Measurements from ENCODE around the gene BORCS5. TPM values are rescaled to one million over a fixed set of nuclear protein-coding genes. Genes with fewer than 3 reads are reported as not detected.

BORCS5 gene
- polyA plus RNA-seq, 1 experiment, result 13.6 TPM

- DNase-seq (ENCODE audit: low read depth, low spot score), result no peak
- H3K9me3 ChIP-seq (ENCODE audit: control insufficient read depth, insufficient read depth, low read length), result no peaks in the 10 kb centered on the region
- H3K27ac ChIP-seq (ENCODE audit: low read depth, low read length), result no peak overlapping the region
- CTCF ChIA-PET, result no interaction called here
- no peak for TF ChIP-seq CTCF (IDR thresholded peaks at IDR 0.05; ENCODE audit: low read depth, low read length)
- POLR2A ChIA-PET, result interaction anchor here (1.2 kb wide), 1 partner anchor 57 kb away, joined by 4 read pairs; the partner anchor contains the start of gene LRP6
- H3K4me3 ChIP-seq (ENCODE audit: low read depth, low read length), result no peak overlapping the region
- H3K27me3 ChIP-seq (ENCODE audit: control insufficient read depth, insufficient read depth, low read length), result no peaks in the 10 kb centered on the region
Observed at GRCh38 chr12:12323591-12323990, 33.3 kb upstream of the BORCS5 start.

- no peak overlapping the region for H3K27ac ChIP-seq (ENCODE audit: low read depth, low read length)
- H3K9me3 ChIP-seq (ENCODE audit: control insufficient read depth, insufficient read depth, low read length), result no peaks in the 10 kb centered on the region
- DNase-seq (ENCODE audit: low read depth, low spot score), result no peak
- CTCF ChIA-PET, result interaction anchor here (0.5 to 2.2 kb wide), 9 partner anchors 23 to 380 kb away, joined by 3 to 26 read pairs (median 3); partner anchors contain the start of genes LRP6 and MANSC1
- no peaks in the 10 kb centered on the region for H3K27me3 ChIP-seq (ENCODE audit: control insufficient read depth, insufficient read depth, low read length)
- no peak overlapping the region for H3K4me3 ChIP-seq (ENCODE audit: low read depth, low read length)
- no peak for TF ChIP-seq CTCF (IDR thresholded peaks at IDR 0.05; ENCODE audit: low read depth, low read length)
- POLR2A ChIA-PET, result no interaction called here
Observed at GRCh38 chr12:12326262-12326661, 30.6 kb upstream of the BORCS5 start.

DNA sequence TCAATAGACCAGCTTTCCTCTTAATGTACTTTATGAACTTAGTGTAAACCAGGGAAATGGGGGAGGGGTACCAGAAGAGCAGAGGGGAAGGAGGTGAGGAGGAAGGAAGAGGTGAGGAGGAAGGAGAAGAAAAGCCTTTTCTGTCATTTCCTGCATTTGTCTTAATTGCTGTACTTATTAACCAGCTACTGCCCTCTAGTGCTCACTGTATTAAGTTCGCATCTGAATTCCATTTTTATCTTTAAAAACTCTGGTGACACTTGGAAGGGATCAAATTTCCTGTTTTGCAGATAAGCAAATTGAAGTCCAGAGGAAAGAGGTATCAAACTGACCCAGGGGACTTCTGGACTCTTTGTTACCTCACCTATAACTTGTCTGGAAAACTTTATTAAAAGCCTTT is 29.1 kb upstream of the BORCS5 start:
- Histone ChIP-seq H3K9me3 (ENCODE audit: control insufficient read depth, insufficient read depth, low read length) (no peaks in the 10 kb centered on the region), H3K4me3 (ENCODE audit: low read depth, low read length) (no peak overlapping the region), H3K27ac (ENCODE audit: low read depth, low read length) (no peak overlapping the region), H3K27me3 (ENCODE audit: control insufficient read depth, insufficient read depth, low read length) (no peaks in the 10 kb centered on the region)
- ChIA-PET CTCF (interaction anchor here (0.5 to 3.1 kb wide), 41 partner anchors 8 to 748 kb away, joined by 3 to 26 read pairs (median 4); partner anchors contain the start of genes BORCS5, LRP6 and MANSC1), POLR2A (interaction anchor here (1.2 kb wide), 1 partner anchor 61 kb away, joined by 3 read pairs; the partner anchor contains the start of gene LRP6)
- peak; percentile 77 for TF ChIP-seq CTCF (IDR thresholded peaks at IDR 0.05; ENCODE audit: low read depth, low read length)
- no peak for DNase-seq (ENCODE audit: low read depth, low spot score)

DNA sequence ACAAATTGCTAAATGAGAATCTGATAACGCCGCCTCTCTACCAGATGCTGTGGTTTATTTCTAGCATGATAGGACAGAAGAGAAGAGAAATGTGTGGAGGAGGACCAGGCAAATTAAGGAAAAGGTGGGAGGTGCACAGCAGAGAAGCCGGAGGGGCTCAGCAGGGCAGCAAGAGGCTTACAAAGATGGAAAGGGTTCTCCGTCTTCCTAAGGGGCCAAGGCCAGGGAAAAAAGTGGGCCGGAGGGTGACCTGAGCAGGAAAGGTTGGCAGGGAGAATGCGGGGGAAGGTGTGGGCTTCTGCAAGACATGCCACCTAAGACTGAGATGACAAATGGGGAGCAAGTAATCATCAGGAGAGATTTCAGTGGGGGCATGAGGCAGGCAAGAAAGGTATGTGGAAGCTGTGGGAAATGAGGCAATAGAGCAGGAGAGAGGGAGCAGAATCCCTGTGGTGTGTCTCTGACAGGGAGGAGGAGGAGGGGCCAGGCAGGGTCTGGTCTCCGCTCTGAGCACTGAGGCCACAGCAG is 25.6 kb upstream of the BORCS5 start:
- no peak for DNase-seq (ENCODE audit: low read depth, low spot score)
- Histone ChIP-seq H3K4me3 (ENCODE audit: low read depth, low read length) (no peak overlapping the region), H3K9me3 (ENCODE audit: control insufficient read depth, insufficient read depth, low read length) (no peaks in the 10 kb centered on the region; the same call in 1 of the 2 replicates), H3K27me3 (ENCODE audit: control insufficient read depth, insufficient read depth, low read length) (no peaks in the 10 kb centered on the region), H3K27ac (ENCODE audit: low read depth, low read length) (no peak overlapping the region)
- TF ChIP-seq CTCF (IDR thresholded peaks at IDR 0.05; ENCODE audit: low read depth, low read length), result no peak
- CTCF ChIA-PET, result interaction anchor here (1.1 kb wide), 1 partner anchor 298 kb away, joined by 3 read pairs; no protein-coding TSS in a partner anchor
- POLR2A ChIA-PET, result no interaction called here

GRCh38 chr12:12331896-12332295 is 25.0 kb upstream of the BORCS5 start:
- Histone ChIP-seq H3K27ac (ENCODE audit: low read depth, low read length) (no peak overlapping the region), H3K27me3 (ENCODE audit: control insufficient read depth, insufficient read depth, low read length) (no peaks in the 10 kb centered on the region), H3K9me3 (ENCODE audit: control insufficient read depth, insufficient read depth, low read length) (no peaks in the 10 kb centered on the region; the same call in 1 of the 2 replicates), H3K4me3 (ENCODE audit: low read depth, low read length) (no peak overlapping the region)
- ChIA-PET POLR2A (no interaction called here), CTCF (interaction anchor here (1.1 kb wide), 1 partner anchor 298 kb away, joined by 3 read pairs; no protein-coding TSS in a partner anchor)
- no peak for TF ChIP-seq CTCF (IDR thresholded peaks at IDR 0.05; ENCODE audit: low read depth, low read length)
- no peak for DNase-seq (ENCODE audit: low read depth, low spot score)
